GM18511 (cell line): Measurements from ENCODE around the gene KRTAP5-4.

Experiments
- ATAC-seq: cut with Tn5 transposase; IDR thresholded peaks from one replicate; pipeline ENCODE4 v1.9.1; 2021; ENCODE audit warnings: mild to moderate bottlenecking, moderate library complexity; ENCODE audit not compliant: unreplicated experiment

KRTAP5-4 gene

DNA sequence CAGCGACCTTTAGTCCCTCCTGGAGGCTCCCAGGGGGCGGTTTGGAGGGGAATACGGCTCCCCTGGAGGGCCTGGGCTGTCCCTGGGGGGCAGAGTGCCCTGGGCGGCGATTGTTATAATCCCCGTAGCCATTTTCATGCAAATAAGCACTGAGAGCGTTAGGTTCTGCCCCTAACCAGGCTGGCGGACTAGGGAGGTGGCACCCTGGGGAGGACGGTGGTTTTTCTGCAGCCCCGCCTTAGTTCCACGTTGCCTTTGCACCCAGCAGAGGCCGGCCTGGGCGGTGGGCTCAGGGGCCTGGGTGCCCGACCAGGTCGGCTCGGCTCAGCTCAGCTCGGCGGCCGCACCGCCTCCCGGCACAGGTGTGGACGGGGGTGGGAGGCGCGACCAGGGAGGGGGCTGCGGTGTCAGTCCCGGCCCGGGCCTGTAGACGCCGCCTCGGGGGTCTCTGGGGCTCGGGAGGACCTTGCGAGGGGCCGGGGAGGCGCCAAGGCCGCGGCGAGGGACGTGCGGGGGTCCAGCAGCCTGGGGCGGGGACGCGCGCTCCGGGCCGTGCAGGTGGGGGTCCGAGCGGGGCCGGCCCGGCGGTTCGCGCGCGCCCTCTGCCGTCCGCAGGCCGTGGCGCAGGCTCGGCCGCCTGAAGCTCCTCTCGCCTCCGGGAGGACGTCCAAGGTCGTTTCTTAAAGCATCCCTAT is 47.6 kb downstream of the KRTAP5-4 start:
- no peak for ATAC-seq

DNA sequence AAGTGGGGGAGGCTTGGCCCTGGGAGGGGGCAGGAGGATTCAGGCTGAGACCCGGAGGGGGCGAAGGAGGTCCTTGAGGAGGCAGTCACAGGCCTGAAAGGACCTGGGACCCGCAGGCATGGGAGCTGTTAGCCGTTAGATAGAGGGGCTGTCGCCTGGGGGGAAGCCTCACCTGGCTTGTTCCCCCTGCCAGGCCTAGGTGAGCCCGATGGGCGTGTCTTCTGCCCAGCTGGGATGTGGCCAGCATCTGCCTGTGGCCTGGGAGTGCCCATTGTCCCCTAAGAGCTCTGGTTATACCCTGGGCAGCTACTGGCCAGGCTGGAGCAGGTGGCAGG is 48.1 kb downstream of the KRTAP5-4 start:
- ATAC-seq: no peak

DNA sequence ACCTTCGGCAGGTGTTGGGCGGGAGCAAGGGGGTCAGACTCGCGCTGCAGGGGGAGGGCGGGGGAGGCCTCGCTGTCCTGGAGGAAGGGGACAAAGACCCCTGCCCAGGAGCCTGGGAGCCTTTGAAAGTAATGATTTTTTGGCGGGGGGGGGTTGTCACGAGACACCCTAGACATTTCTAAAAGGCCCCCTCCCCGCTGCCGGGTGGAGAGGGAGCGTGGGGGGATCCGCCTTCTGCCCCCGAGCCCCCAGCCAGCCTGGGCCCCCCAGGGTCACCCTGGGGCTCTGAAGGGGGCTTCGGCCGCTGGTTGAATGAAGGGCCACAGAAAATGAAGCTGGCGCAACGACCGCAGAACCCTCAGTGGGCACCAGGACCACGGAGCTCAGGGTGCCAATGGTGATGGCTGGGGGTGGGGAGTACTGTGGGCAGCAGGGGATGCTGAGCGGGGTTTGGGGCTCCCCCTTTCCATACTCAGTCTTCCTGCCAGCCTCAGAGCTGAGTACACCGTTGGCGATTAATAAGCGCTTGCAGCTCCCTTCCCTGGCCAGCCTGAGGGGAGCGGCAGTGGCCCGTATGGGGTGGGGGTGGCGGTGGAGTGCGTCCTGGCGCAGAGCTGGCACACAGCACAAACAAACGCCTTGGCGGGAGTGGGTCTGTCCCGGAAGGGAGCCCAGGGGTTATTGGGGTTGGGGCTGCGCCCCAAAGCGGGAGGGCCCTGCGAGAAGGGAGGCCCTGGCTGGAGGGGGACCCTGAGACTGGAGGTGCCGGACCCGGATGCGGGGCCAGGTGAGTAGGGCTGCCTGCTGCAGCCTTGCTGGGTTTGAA is 48.6 kb downstream of the KRTAP5-4 start:
- no peak for ATAC-seq

DNA sequence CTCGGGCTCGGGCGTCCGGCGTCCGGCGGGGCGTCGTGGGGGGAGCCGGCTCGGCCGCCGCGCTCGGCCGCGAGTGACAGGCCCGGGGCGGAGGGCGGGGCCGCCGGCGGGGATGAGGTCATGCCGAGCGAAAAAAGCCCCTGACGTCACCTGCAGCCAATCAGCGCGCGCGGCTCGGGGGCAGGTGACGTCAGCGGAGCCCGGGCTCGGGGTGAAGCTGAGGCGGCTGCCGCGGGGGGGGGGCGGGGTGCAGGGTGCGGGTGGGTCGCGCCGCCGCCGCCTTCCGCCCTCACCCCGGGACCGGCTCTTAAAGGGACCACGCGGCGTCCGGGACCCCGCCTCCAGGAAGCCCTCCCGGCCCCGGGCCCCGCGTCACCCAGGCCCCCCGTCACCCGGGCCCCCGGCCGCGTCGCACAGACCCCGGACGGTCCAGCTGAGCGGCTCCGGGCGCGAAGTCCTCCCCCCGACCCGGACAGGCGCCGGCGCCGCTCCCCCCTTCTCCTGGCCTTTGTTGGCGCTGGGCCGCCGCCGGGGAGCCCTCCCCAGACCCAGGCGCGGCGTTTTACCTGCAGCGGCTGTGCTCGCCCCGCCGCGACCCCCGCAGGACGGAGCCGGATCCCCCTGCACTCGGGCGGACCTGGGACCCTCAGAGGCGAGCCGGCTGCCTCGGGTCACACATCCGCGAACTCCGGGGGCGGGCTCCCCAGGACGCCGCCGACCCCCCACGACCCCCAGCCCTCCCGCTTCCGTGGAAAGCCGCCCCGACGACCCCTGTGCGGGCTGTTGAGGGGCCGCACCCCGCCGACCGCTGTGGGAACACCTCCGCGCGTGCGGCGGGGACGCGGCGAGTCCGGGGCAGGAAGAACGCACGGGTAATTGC is 49.5 kb downstream of the KRTAP5-4 start, which contains the start of gene DUSP8:
DUSP8 (minus strand) TSS at position 75 of the 880 bp plus-strand sequence. CDS start 6,445 bp downstream, outside the sequence.
- ATAC-seq: peak; percentile 62

DNA sequence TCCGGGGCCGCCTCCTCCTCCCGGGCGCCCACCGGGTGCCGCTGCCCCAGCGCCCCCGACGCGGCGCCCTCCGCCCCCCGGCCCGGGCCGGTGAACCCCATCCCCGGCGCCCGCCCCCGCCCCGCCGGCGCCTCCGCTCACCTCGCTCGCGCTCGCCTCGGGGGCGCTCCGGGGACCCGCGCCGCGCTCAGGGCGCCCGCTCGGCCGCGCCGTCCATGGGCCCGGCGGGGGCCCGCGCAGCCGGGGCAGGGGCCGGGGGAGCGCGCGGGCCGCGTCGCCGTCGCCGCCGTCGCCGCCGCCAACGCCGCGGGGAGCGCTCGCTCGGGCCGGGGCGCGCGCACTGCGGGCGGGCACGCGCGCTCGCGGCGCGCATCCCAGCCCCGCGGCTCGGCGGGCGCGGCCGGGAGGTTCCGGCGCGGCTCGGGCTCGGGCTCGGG is 50.2 kb downstream of the KRTAP5-4 start:
- no peak for ATAC-seq
